SK-N-MC (cell line): ENCODE measurements around the gene GSTM1.

ENCODE experiments used
- EZH2 ChIP-seq: fragments of 200-600 bp; sonication (generic); IDR thresholded peaks from one replicate; pipeline ENCODE4 v1.6.1; 2017; ENCODE audit warnings: antibody characterized with exemption
- POLR2AphosphoS5 ChIP-seq: IDR thresholded peaks from 2 replicates; pipeline ENCODE4 v1.6.1; 2012; ENCODE audit warnings: mild to moderate bottlenecking, low read depth, low read length, borderline replicate concordance

DNA sequence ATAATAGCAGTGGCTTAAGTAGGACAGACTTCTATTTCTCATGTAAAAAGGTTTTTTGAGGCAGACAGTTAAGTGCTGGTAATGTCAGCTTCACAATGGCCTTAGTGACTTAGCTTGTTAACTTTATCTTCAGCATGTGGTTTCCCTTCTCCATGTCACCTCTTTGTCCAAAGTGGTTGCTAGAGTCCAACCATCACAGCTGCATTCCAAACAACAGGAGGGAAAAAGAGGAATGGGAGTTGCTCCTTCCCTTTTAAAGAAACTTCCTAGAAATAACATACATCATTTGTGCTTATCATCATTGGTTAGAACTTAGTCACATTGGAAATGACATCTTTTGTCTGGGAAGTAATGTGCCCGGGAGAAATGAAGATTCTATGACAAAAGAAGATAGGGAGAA lies 34.4 kb downstream of the GSTM1 start:
- no peak for TF ChIP-seq POLR2AphosphoS5
- TF ChIP-seq EZH2 = no peak
